Stomach (tissue), 9 donors: ENCODE results near the gene C2CD4C. TPM values are rescaled to one million over a fixed set of nuclear protein-coding genes. Genes with fewer than 3 reads are reported as not detected.
"Not testable (repeated sequence)": the region's sequence is repeated elsewhere in the genome, so short reads cannot be mapped to it uniquely, and the experiment has no call there.

Experiments used
- DNase-seq, 2 donors: peaks; one replicate each; pipeline versions ENCODE4 v3.0.0 to v3.0.0-alpha.2; 2013 to 2019
- H3K27ac ChIP-seq, 5 donors: fragments of 200-600 bp in 4 of 5; sonication (generic) in 4 of 5; one replicate each; pipeline ENCODE4 v1.5.1; 2013 to 2019; ENCODE audit warnings: mild to moderate bottlenecking in 1 of 5, moderate library complexity in 1 of 5
- H3K27me3 ChIP-seq, 3 donors: fragments of 200-600 bp; sonication (generic); one replicate each; pipeline ENCODE4 v1.5.1; 2017 to 2019; ENCODE audit warnings: mixed run types in 1 of 3
- H3K36me3 ChIP-seq, 4 donors: fragments of 200-600 bp; sonication (generic); 1 replicate in 3 of 4; 2 replicates in 1 of 4; pipeline ENCODE4 v1.5.1; 2016 to 2019
- H3K4me1 ChIP-seq, 4 donors: fragments of 200-600 bp; sonication (generic); one replicate each; pipeline ENCODE4 v1.5.1; 2016 to 2019
- H3K4me3 ChIP-seq, 4 donors: fragments of 200-600 bp; sonication (generic) in 3 of 4; one replicate each; pipeline ENCODE4 v1.5.1; 2016 to 2019; ENCODE audit warnings: mild to moderate bottlenecking in 1 of 4
- H3K9me3 ChIP-seq, 4 donors: fragments of 200-600 bp; sonication (generic); one replicate each; pipeline ENCODE4 v1.5.1; 2016 to 2019
- EP300 ChIP-seq: sonication (generic); formaldehyde crosslinking; IDR thresholded peaks from one replicate; pipeline ENCODE4 v1.6.1; 2017; ENCODE audit warnings: antibody characterized with exemption
- POLR2A ChIP-seq, 4 donors: fragments of 450-650 bp; IDR thresholded peaks; one replicate each; pipeline ENCODE4 v1.6.1; 2016; ENCODE audit warnings: antibody characterized with exemption in 4 of 4, control low read depth in 2 of 4, mild to moderate bottlenecking in 1 of 4, moderate library complexity in 1 of 4
- POLR2AphosphoS5 ChIP-seq, 3 donors: sonication (generic); formaldehyde crosslinking; IDR thresholded peaks; one replicate each; pipeline ENCODE4 v1.6.1; 2016; ENCODE audit warnings: antibody characterized with exemption in 3 of 3
- WGBS, 5 donors: extraction: QIAGEN DNeasy Blood & Tissue Kit in 3 of 5; methylation state at CpG; one replicate each; pipeline versions ENCODE4 v1.1.5 to v1.1.7; 2013 to 2018; 5-methylcytosine and 5-hydroxymethylcytosine counted together
- intact Hi-C: fragments of 100-400 bp; cut with DNase I; formaldehyde crosslinking; loops from one replicate; pipeline ENCODE4 v1.15.1; 2023; ENCODE audit warnings: low total_unique reads
- polyA plus RNA-seq, 3 donors: library from polyadenylated mRNA; stranded (reverse); fragments of 200-250 nt; gene quantifications; one replicate each; pipeline ENCODE4 v1.2.3, GENCODE V29; 2013
- total RNA-seq, 5 donors: library from RNA; depleted of rRNA; stranded (reverse); fragments of >200 nt; gene quantifications; one replicate each; pipeline versions ENCODE4 v1.1.0 to v1.2.3, GENCODE V29; 2014 to 2016
- TF ChIP-seq, protein P1 (sequence below), 7 experiments: fragments of 450-650 bp in 4 of 7; fragments of 200-600 bp in 3 of 7; sonication (generic) in 3 of 7; IDR thresholded peaks; one replicate each; pipeline ENCODE4 v1.5.1; 2016 to 2019; ENCODE audit warnings: antibody characterized with exemption in 7 of 7, control low read depth in 2 of 7, mild to moderate bottlenecking in 1 of 7
- donor health status: healthy with polysubstance abuse.
- donor health status: Bipolar disorder and iron deficiency.
- donor health status: healthy.

The C2CD4C gene
- total and polyA plus RNA-seq, 8 donors, result 0.31 to 9.3 (median 0.61) TPM; not detected in 3

DNA sequence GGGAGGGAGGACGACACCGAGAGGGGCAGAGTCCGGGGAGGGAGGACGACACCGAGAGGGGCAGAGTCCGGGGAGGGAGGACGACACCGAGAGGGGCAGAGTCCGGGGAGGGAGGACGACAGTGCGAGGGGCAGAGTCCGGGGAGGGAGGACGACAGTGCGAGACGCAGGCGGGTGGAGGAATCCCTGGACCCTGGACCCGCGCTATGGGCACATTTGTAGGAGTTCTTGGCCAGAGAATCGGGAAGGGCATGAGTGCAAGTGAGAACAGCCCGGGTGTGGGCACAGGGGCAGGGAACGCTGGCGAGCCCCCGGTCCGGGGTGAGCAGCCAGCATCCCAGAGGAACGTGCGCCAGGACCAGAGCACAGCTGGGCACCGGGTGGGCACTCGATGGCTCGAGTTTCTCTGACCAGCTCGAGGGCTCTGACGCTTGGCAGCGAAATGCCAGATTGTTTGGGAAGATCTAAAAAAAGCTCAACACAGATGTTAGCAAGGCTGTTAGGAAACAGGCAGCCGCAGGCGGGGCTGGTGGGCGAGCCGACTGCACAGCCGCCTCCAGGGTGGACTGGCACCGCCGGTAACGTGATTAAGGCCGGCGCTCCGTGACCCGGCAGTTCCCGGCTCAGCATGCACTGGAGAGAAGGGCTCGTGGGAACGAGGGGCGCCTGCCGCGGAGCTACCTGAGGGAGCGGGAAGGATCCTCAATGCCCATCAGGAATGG, 17.9 kb upstream of the C2CD4C start:
- no peaks in the 10 kb centered on the region for H3K27me3 ChIP-seq
- 78 to 86% (median 82%) methylated on average over 45 to 51 of the region's 51 CpGs for WGBS, 5 donors
- no peaks in the 10 kb centered on the region for H3K4me1 ChIP-seq
- DNase-seq, result peak in 1 of 2 donors; percentile 59
- peaks cover 0 to 56% (median 30%) of the 10 kb centered on the region in 4 donors for H3K36me3 ChIP-seq
- intact Hi-C loops, result no loop called here
- no peak for TF ChIP-seq POLR2A (IDR thresholded peaks at IDR 0.05)
- no peak for TF ChIP-seq EP300
- TF ChIP-seq POLR2AphosphoS5 (IDR thresholded peaks at IDR 0.05), result no peak
- TF ChIP-seq, protein P1, sequence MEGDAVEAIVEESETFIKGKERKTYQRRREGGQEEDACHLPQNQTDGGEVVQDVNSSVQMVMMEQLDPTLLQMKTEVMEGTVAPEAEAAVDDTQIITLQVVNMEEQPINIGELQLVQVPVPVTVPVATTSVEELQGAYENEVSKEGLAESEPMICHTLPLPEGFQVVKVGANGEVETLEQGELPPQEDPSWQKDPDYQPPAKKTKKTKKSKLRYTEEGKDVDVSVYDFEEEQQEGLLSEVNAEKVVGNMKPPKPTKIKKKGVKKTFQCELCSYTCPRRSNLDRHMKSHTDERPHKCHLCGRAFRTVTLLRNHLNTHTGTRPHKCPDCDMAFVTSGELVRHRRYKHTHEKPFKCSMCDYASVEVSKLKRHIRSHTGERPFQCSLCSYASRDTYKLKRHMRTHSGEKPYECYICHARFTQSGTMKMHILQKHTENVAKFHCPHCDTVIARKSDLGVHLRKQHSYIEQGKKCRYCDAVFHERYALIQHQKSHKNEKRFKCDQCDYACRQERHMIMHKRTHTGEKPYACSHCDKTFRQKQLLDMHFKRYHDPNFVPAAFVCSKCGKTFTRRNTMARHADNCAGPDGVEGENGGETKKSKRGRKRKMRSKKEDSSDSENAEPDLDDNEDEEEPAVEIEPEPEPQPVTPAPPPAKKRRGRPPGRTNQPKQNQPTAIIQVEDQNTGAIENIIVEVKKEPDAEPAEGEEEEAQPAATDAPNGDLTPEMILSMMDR (IDR thresholded peaks at IDR 0.05), result no peak
- H3K9me3 ChIP-seq, result no peaks in the 10 kb centered on the region
- H3K27ac ChIP-seq, result no peak overlapping the region
- H3K4me3 ChIP-seq, result no peak overlapping the region

DNA sequence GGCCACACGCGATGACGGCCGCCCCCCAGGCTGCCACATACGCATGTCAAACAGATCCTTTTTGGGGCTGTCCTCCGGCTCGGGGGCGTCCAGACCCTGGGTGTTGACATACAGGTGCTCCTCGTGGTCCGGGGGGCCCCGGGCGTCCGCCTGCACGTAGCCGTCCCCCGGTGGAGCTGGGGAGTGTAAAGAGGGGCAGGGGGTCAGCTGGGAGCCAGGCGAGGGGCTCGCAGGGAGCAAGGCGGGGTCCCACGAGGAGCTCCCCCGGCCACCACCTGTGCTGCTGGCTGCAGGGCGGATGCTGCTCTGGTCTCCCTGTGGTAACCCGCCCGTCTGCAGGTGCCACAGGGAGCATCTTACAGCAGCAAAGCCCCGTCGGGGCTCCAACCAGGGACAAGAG, 16.1 kb upstream of the C2CD4C start:
- no peak for DNase-seq
- WGBS, 5 donors, result 91 to 95% (median 94%) methylated on average over 18 to 26 of the region's 26 CpGs
- TF ChIP-seq POLR2A (IDR thresholded peaks at IDR 0.05), result no peak
- no peak for TF ChIP-seq EP300
- TF ChIP-seq, protein P1 (IDR thresholded peaks at IDR 0.05), result no peak
- no peak for TF ChIP-seq POLR2AphosphoS5 (IDR thresholded peaks at IDR 0.05)

DNA sequence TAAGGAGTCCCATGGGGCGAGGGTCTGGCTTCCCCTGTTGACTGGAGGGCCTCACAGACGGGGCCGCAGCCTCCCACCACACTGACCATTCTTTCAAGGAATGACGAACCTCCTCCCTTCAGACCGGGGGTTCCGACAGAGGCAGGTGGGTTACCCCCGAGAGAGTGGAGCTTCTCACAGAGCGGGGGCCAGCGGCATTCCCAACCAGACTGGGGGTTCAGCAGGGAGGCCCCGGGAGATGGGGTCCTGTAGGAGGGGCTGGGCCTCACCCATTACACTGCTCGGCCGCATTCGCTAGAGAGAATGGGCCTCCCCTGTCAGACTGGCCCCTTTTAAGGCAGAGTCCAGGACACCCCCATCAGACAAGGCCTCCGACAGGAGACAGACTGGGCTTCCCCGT, 15.6 kb upstream of the C2CD4C start:
- Histone ChIP-seq H3K27ac (no peak overlapping the region), H3K4me3 (no peak overlapping the region), H3K27me3 (no peaks in the 10 kb centered on the region), H3K36me3 (peaks cover 0 to 64% (median 26%) of the 10 kb centered on the region in 4 donors), H3K4me1 (no peaks in the 10 kb centered on the region), H3K9me3 (no peaks in the 10 kb centered on the region)
- TF ChIP-seq POLR2AphosphoS5 (IDR thresholded peaks at IDR 0.05) (no peak), POLR2A (IDR thresholded peaks at IDR 0.05) (no peak), EP300 (no peak)
- TF ChIP-seq, protein P1 (IDR thresholded peaks at IDR 0.05), result no peak
- intact Hi-C loops, result no loop called here
- no peak for DNase-seq
- 93 to 98% (median 95%) methylated on average over 9 to 15 of the region's 15 CpGs for WGBS, 5 donors

More for the DNA sequence above, 16.1 kb upstream of the C2CD4C start:
- Histone ChIP-seq H3K36me3 (peaks cover 0 to 62% (median 28%) of the 10 kb centered on the region in 4 donors), H3K9me3 (no peaks in the 10 kb centered on the region), H3K4me1 (no peaks in the 10 kb centered on the region), H3K27ac (no peak overlapping the region), H3K4me3 (no peak overlapping the region), H3K27me3 (no peaks in the 10 kb centered on the region)
- intact Hi-C loops, result no loop called here

DNA sequence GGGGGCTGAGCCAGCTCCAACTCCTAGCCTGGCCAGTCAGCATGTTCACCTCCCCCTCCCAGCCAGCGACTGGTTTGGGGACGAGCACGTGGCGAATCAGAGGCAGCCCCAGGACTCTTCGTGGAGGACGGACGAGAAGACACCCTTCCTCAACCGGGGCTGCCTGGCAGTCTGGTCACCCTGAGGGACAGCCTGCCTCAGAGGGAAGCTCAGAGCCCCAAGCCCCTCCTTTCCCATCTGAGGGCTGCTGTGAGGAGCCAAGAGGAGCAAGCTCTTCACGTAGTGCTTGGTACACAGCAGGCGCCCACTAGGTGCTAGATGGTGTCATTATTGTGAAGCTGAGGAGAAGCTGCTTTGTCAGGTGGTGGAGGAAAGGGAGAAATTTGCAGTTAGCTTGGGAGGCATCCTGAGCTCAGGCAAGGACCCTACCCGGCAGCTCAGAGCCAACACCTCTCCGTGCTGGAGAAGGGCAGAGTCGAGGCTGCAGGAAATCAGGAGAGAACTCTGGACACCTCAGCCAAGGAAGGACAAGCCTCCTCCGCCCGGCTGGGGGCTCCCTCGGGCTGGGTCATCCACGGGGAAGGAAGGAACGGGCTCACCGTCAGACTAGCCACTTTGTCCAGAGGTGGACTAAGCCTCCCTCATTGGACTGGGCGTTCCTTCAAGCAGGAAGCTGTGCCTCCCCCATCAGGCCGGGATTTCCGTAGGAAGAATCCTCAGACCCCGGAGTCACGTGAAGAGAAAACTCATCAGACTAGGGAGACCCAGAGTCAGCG, 14.9 kb upstream of the C2CD4C start:
- H3K27me3 ChIP-seq, result no peaks in the 10 kb centered on the region
- no peak for DNase-seq
- TF ChIP-seq EP300 (no peak), POLR2AphosphoS5 (IDR thresholded peaks at IDR 0.05) (no peak), POLR2A (IDR thresholded peaks at IDR 0.05) (no peak)
- TF ChIP-seq, protein P1 (IDR thresholded peaks at IDR 0.05), result no peak
- H3K4me1 ChIP-seq, result no peaks in the 10 kb centered on the region
- no peak overlapping the region for H3K27ac ChIP-seq
- H3K36me3 ChIP-seq, result peaks cover 0 to 66% (median 28%) of the 10 kb centered on the region in 4 donors
- no peak overlapping the region for H3K4me3 ChIP-seq
- intact Hi-C loops, result no loop called here
- no peaks in the 10 kb centered on the region for H3K9me3 ChIP-seq
- WGBS, 5 donors, result 79 to 93% (median 91%) methylated on average over 10 to 25 of the region's 25 CpGs

DNA sequence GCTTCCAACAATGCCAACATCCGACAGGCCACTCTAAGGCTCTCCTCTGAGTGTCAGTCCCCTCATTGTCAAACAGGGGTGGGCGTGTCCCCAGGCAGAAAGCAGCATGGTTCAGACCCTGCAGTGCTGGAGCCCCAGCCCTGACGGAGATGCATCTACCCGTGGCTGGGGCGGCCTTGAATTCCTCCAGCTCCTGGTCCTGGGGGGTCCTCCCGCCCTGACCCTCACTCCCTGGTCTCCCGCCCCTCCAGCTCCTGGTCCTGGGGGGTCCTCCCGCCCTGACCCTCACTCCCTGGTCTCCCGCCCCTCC, 13.9 kb upstream of the C2CD4C start:
- H3K4me1 ChIP-seq, DNase-seq, H3K27ac ChIP-seq, H3K4me3 ChIP-seq, H3K9me3 ChIP-seq, intact Hi-C loops, H3K27me3 ChIP-seq: not testable (repeated sequence)
- 76 to 100% (median 83%) methylated on average over 1 to 8 of the region's 9 CpGs for whole genome bisulfite sequencing, 5 donors
- H3K36me3 ChIP-seq, result peaks cover 0 to 64% (median 33%) of the 10 kb centered on the region in 4 donors
